Fibroblast of villous mesenchyme (primary cell): Measurements from ENCODE around the gene STK16. TPM values are rescaled to one million over a fixed set of nuclear protein-coding genes. Genes with fewer than 3 reads are reported as not detected.

Experiments used
- DNase-seq: peaks from one replicate; pipeline ENCODE4 v3.0.0-alpha.2; 2010; ENCODE audit warnings: low read depth
- H3K4me3 ChIP-seq: 2 replicates; pipeline ENCODE4 v1.5.1; 2011; ENCODE audit warnings: low read depth, mild to moderate bottlenecking, low read length
- total RNA-seq: library from RNA; depleted of rRNA; stranded (reverse); fragments of >200 nt; gene quantifications from 2 replicates; pipeline ENCODE4 v1.2.3, GENCODE V29; 2012
- TF ChIP-seq, protein P1 (sequence below): IDR thresholded peaks from 2 replicates; pipeline ENCODE4 v1.5.1; 2012; ENCODE audit warnings: low read depth, mild to moderate bottlenecking, low read length; ENCODE audit not compliant: insufficient read depth

STK16 gene
- total RNA-seq, 1 donor = 22.9 TPM

DNA sequence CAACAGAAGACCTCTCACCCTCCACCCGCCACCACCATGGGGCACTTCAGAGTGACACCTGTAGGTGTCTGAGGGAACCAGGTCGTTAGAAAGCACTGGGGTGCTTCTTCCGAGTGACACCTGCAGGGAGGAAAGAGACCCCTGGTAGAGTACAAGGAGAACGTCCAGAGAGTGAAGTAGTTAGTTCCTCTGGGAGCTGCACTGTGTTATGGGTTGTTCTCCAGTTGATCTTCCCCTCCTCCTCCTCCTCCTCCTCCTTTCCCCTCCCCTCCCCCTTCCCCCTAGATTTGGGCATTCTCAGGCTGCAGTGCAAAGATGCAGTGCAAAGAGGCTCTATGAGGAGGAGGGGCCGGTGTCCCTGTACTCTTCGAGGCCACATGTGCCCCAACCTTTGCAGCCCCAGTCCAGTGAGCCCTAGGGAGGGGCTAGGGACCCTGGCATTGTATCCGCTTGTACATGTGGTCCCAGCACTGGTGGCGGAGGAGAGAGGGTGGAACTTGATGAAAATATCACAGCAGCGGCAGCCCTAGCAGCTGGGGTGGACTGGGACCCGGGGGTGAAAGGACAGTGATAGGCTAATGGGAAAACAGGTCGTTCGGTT lies 34.7 kb downstream of the STK16 start:
- TF ChIP-seq, protein P1, sequence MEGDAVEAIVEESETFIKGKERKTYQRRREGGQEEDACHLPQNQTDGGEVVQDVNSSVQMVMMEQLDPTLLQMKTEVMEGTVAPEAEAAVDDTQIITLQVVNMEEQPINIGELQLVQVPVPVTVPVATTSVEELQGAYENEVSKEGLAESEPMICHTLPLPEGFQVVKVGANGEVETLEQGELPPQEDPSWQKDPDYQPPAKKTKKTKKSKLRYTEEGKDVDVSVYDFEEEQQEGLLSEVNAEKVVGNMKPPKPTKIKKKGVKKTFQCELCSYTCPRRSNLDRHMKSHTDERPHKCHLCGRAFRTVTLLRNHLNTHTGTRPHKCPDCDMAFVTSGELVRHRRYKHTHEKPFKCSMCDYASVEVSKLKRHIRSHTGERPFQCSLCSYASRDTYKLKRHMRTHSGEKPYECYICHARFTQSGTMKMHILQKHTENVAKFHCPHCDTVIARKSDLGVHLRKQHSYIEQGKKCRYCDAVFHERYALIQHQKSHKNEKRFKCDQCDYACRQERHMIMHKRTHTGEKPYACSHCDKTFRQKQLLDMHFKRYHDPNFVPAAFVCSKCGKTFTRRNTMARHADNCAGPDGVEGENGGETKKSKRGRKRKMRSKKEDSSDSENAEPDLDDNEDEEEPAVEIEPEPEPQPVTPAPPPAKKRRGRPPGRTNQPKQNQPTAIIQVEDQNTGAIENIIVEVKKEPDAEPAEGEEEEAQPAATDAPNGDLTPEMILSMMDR = peak; percentile 1
- H3K4me3 ChIP-seq = peak overlapping the region; percentile 74
- DNase-seq = no peak

DNA sequence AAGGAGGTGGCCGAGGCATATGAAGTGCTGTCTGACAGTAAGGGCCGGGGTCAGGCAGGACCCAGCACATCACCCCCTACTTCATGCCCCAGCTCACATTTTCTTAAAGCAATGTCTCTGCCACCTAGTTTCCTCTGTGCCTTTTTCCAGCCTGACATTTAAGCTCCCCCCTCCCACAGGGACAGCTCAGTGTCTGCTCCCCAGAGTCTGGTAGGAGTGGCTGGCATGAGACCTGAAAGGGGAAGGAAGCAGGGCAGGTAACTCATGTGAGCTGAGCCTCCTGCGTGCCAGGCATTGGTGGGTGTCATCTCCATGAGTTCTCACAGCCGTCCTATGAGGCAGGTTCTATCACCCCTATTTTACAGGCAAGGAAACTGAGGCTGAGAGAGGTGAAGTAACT lies 35.4 kb downstream of the STK16 start:
- DNase-seq = no peak
- TF ChIP-seq, protein P1 = no peak
- no peak overlapping the region for H3K4me3 ChIP-seq

DNA sequence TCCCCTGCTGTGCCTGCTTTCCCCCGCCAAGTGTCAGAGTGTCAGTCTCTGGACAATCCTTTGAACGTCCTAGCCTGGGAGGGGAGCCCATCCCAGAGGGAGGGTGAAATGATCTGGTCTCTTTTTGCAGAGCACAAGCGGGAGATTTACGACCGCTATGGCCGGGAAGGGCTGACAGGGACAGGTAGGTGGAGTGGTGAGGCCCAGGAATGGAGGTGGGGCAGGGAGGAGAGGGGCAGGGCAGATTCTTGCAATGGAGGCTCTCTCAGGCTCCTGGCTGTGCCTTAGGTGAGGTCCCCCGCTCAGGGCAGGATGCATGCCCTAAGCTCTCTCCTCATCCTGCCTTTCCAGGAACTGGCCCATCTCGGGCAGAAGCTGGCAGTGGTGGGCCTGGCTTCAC lies 36.3 kb downstream of the STK16 start:
- TF ChIP-seq, protein P1 = no peak
- no peak for DNase-seq
- H3K4me3 ChIP-seq = no peak overlapping the region

DNA sequence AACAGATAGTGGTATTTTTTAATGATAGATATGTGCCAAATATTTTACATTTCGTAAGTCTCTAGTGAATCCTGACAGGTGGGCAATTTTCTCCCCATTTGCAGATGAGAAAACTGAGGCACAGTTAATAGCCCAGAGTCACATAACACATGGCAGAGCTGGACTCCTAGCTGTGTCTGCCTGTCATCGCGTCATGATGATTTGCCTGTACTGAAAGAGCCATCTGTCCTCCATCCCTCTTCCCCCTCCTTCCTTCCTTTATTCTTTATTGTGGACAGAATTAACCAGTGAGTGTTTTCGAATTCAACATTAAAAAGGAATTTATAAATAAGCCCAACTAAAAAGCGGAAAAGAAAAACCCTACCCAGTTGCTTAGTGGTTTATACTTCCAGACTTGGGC lies 37.1 kb downstream of the STK16 start:
- no peak overlapping the region for H3K4me3 ChIP-seq
- DNase-seq = no peak
- TF ChIP-seq, protein P1 = no peak

DNA sequence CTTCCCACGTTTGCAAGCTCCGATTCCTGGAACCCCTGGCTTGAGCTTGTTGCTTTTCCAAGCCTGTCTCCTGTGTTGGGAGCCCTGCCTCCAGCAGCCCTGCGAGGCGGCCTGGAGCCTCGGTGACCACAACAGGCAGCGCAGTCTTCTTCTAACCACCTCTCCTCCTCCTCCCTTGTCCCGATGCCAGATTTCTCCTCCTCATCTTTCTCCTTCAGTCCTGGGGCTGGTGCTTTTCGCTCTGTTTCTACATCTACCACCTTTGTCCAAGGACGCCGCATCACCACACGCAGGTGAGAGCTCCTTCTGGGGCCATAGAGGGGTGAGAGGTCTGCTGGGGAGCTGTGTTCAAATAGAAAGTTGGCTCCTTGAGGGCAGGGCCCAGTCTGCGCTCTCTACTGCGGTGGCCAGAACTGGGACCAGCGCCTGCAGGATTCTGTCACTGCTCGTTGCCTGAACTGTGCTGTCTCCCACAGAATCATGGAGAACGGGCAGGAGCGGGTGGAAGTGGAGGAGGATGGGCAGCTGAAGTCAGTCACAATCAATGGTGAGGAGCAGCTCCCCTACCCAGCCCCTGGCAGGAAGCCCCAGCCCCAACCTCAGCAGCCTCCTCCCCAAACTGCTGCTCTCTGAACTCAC lies 37.8 kb downstream of the STK16 start:
- no peak for DNase-seq
- TF ChIP-seq, protein P1 = no peak
- no peak overlapping the region for H3K4me3 ChIP-seq

DNA sequence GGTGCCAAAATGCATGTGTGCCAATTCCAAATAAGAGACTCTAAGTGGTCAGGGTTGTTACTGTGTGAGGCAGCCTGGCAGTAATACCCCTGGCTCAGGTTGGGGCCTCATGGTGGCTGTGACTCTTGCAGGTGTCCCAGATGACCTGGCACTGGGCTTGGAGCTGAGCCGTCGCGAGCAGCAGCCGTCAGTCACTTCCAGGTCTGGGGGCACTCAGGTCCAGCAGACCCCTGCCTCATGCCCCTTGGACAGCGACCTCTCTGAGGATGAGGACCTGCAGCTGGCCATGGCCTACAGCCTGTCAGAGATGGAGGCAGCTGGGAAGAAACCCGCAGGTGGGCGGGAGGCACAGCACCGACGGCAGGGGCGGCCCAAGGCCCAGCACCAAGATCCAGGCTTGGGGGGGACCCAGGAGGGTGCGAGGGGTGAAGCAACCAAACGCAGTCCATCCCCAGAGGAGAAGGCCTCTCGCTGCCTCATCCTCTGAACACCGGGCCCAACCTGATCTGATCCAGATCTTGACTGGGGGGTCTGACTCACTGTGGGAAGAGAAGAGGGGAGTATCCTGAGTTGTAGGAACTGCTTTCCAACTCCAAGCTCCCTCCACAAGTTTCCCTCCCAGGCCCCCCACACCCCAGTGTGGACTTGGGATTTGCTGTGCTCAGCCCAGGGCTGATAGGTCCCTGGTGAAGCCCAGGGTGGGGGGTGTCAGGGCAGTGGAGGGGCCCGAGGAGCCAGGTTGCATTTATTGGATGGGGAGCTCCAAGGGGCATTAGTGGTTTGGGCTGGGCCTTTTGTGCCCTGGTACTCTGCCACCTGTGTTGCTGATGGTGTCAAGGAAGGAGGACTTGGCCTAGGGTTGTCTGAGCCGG lies 39.5 kb downstream of the STK16 start:
- no peak overlapping the region for H3K4me3 ChIP-seq
- DNase-seq = no peak
- TF ChIP-seq, protein P1 = no peak
